K562 (cell line): ENCODE results near the gene TFPT. TPM values are rescaled to one million over a fixed set of nuclear protein-coding genes. Genes with fewer than 3 reads are reported as not detected.
A peak's percentile ranks its signal among the peaks of the same experiment; 100 is the strongest.

Experiments
- ATAC-seq: fragments of 200-7000 bp; cut with Tn5 transposase; 3 replicates; pipeline ENCODE4 v1.9.1; 2020; ENCODE audit warnings: moderate library complexity
- BruUV-seq: library from RNA; stranded (reverse); fragments of 400-500 nt; replicated peaks from 2 replicates; lab custom pipeline; 2021; lab: Mats Ljungman, UMichigan
- CTCF ChIA-PET: fragments of 300-600 bp; formaldehyde crosslinking; extraction: SDS; loops from one replicate; lab custom pipeline; 2021; ENCODE audit warnings: low intra/inter-chr PET ratio; lab: Yijun Ruan, JAX
- POLR2A ChIA-PET: fragments of 300-600, 350-650 bp; sonication (Branson Sonifier 250); formaldehyde crosslinking; extraction: SDS; loops from one replicate; lab custom pipeline; 2021; ENCODE audit warnings: antibody characterized with exemption, inconsistent platforms; lab: Yijun Ruan, JAX
- DNase-seq, 4 experiments: peaks; one replicate each; pipeline versions ENCODE4 v3.0.0 to v3.0.0-alpha.2; 2011 to 2018; ENCODE audit warnings: low spot score in 3 of 4, mixed read lengths in 3 of 4; ENCODE audit errors: extremely low read depth in 1 of 4
- FAIRE-seq: peaks from 2 replicates; lab custom pipeline; 2011; peaks lifted over from hg19 to GRCh38; lab: Jason Lieb, UNC
- H2AFZ ChIP-seq: 2 replicates; pipeline ENCODE4 v1.6.0; 2011; ENCODE audit warnings: low read depth, low read length, control low read depth, inconsistent platforms
- H3K27ac ChIP-seq: fragments of 200-600 bp; 3 replicates; pipeline ENCODE4 v1.8.0; 2011; ENCODE audit warnings: low read depth, mild to moderate bottlenecking, control low read depth, inconsistent platforms, low read length, moderate library complexity, mixed read lengths; ENCODE audit errors: extremely low read depth
- H3K27me3 ChIP-seq, 2 experiments: fragments of 300-600 bp in 1 of 2; 2 replicates in 1 of 2; 3 replicates in 1 of 2; pipeline versions ENCODE4 v1.6.0 to v1.8.0; 2011; ENCODE audit warnings: inconsistent platforms in 2 of 2, low read length in 2 of 2, mild to moderate bottlenecking in 1 of 2, mixed read lengths in 1 of 2, moderate library complexity in 1 of 2; ENCODE audit not compliant: control insufficient read depth in 2 of 2, insufficient read depth in 2 of 2
- H3K36me3 ChIP-seq: fragments of 300-600 bp; 3 replicates; pipeline ENCODE4 v1.8.0; 2011; ENCODE audit warnings: mild to moderate bottlenecking, low read length, inconsistent platforms; ENCODE audit not compliant: control insufficient read depth, insufficient read depth
- H3K4me1 ChIP-seq, 2 experiments: fragments of 200-600 bp in 1 of 2; replicated peaks in 1 of 2; 2 replicates in 1 of 2; 3 replicates in 1 of 2; pipeline versions ENCODE4 v1.5.1 to v1.8.0; 2011; ENCODE audit warnings: inconsistent platforms in 2 of 2, low read length in 2 of 2, mild to moderate bottlenecking in 1 of 2, mixed read lengths in 1 of 2, moderate library complexity in 1 of 2; ENCODE audit not compliant: control insufficient read depth in 2 of 2, insufficient read depth in 2 of 2
- H3K4me2 ChIP-seq: 2 replicates; pipeline ENCODE4 v1.6.1; 2011; ENCODE audit warnings: low read length, control low read depth, inconsistent platforms, mixed read lengths; ENCODE audit not compliant: insufficient read depth
- H3K4me3 ChIP-seq: fragments of 200-600 bp; sonication (generic), shearing (Covaris generic); 2 replicates; pipeline ENCODE4 v1.5.1; 2016; ENCODE audit warnings: control low read depth, inconsistent platforms
- H3K79me2 ChIP-seq: fragments of 200-600 bp; 3 replicates; pipeline ENCODE4 v1.8.0; 2011; ENCODE audit warnings: low read length, inconsistent platforms; ENCODE audit not compliant: control insufficient read depth, insufficient read depth
- H3K9ac ChIP-seq, 2 experiments: 2 replicates each; pipeline versions ENCODE4 v1.6.0 to v1.6.1; 2011; ENCODE audit warnings: low read depth in 2 of 2, low read length in 2 of 2, control low read depth in 1 of 2, inconsistent platforms in 1 of 2, mild to moderate bottlenecking in 1 of 2, mixed read lengths in 1 of 2; ENCODE audit not compliant: insufficient read depth in 1 of 2
- H3K9me1 ChIP-seq: one replicate; pipeline ENCODE4 v1.6.0; 2011; ENCODE audit warnings: inconsistent platforms, mild to moderate bottlenecking, low read length, moderate library complexity; ENCODE audit not compliant: control insufficient read depth, insufficient read depth
- H3K9me3 ChIP-seq: replicated peaks from 2 replicates; pipeline ENCODE4 v1.5.1; 2011; ENCODE audit warnings: low read depth, low read length, inconsistent platforms; ENCODE audit not compliant: control insufficient read depth, insufficient read depth
- H4K20me1 ChIP-seq: replicated peaks from 2 replicates; pipeline ENCODE4 v1.6.1; 2011; ENCODE audit warnings: low read length, inconsistent platforms, mixed read lengths; ENCODE audit not compliant: control insufficient read depth, insufficient read depth
- C11orf30 ChIP-seq: fragments of 450-650 bp; IDR thresholded peaks from 2 replicates; pipeline ENCODE4 v1.6.1; 2016; ENCODE audit warnings: low read depth, mild to moderate bottlenecking
- MAFF ChIP-seq: IDR thresholded peaks from 2 replicates; pipeline ENCODE4 v1.6.1; 2012; ENCODE audit warnings: low read length, improper control_type of control experiment
- MAFK ChIP-seq: IDR thresholded peaks from 2 replicates; pipeline ENCODE4 v1.6.1; 2011; ENCODE audit warnings: low read length, improper control_type of control experiment
- MCM3 ChIP-seq: fragments of 450-650 bp; IDR thresholded peaks from 2 replicates; pipeline ENCODE4 v1.6.1; 2016
- NR1H2 ChIP-seq: sonication (generic); formaldehyde crosslinking; IDR thresholded peaks from 2 replicates; pipeline ENCODE4 v1.4.0; 2020; ENCODE audit warnings: mild to moderate bottlenecking, missing genetic modification reagents
- ZNF316 ChIP-seq: fragments of 450-650 bp; IDR thresholded peaks from 2 replicates; pipeline ENCODE4 v1.6.1; 2016
- WGBS: fragments of 100-300 bp; shearing (Covaris generic); methylation state at CpG from one replicate; pipeline ENCODE4 v1.1.6; 2016; ENCODE audit warnings: low coverage, mixed read lengths; ENCODE audit not compliant: insufficient coverage; ENCODE audit errors: missing lambda C conversion rate; 5-methylcytosine and 5-hydroxymethylcytosine counted together
- in situ Hi-C: fragments of 300-500 bp; cut with MboI; formaldehyde crosslinking; loops from 4 replicates; pipeline ENCODE4 v1.15.0; 2018; ENCODE audit warnings: inconsistent platforms, mixed read lengths
- intact Hi-C: fragments of 100-400 bp; cut with micrococcal nuclease; formaldehyde crosslinking; loops from 2 replicates; pipeline ENCODE4 v1.14.2; 2022
- polyA plus RNA-seq, 8 experiments: library from polyadenylated mRNA; depleted of rRNA in 4 of 8; stranded (reverse) in 5 of 8; unstranded in 3 of 8; fragments of >200 nt; fragmentation: Nextera tagmentation in 2 of 8; fragmentation: Illumina TruSeq in 1 of 8; extraction: Ambion mirVana in 2 of 8; extraction: Trizol in 1 of 8; gene quantifications; 2 replicates each; pipeline versions ENCODE4 v1.2.1 to v1.2.3, GENCODE V29; 2011 to 2014; ENCODE audit warnings: inconsistent platforms in 1 of 8, missing spikeins in 1 of 8
- total RNA-seq, 7 experiments: library from RNA; depleted of rRNA in 6 of 7; stranded (reverse); fragments of >200 nt in 6 of 7; fragmentation: Illumina TruSeq in 2 of 7; extraction: Trizol in 2 of 7; gene quantifications; 2 replicates each; pipeline versions ENCODE4 v1.2.1 to v1.2.3, GENCODE V29; 2011 to 2021; ENCODE audit warnings: low replicate concordance in 1 of 7
- TF ChIP-seq, protein P1 (sequence below): fragments of 250-450 bp; sonication (Bioruptor Pico); IDR thresholded peaks from 2 replicates; pipeline ENCODE4 v1.8.0; 2021; ENCODE audit warnings: mild to moderate bottlenecking, moderate library complexity

Gene TFPT
- total and polyA plus RNA-seq, 9 of the 15 experiments (the other 6 are each of a cell fraction or from before 2014, with no cell fraction given): 0.72 to 16.4 (median 9.2) TPM

DNA sequence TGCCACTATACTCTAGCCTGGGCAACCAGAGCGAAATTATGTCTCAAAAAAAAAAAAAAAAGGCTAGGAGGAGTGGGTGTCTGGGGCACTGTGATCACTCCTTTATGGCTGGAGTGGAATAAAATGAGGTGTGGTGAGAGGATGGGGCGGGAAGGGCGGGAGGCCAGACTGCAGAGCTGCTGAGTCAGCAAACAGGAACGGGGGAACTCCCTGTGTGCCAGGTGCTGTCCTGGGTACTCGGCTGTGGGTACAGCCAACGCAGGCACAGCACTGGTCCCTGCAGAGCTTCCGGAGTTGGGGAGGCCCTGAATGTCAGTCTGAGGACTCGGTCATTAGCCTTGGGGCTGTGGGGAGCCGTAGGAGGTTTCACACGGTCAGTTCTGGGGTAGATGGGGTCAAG is 5.8 kb upstream of the TFPT start:
- peaks cover 17% of the 10 kb centered on the region for H3K79me2 ChIP-seq
- intact Hi-C loops (no loop called here), in situ Hi-C loops (no loop called here)
- POLR2A ChIA-PET: no interaction called here
- no TSS peak for BruUV-seq
- CTCF ChIA-PET: no interaction called here
- WGBS: 86% methylated on average over 4 of the region's 10 CpGs
- peaks cover 3% of the 10 kb centered on the region for H3K9me1 ChIP-seq
- H3K4me3 ChIP-seq: no peak overlapping the region
- H3K9ac ChIP-seq: peak overlapping the region in 1 of 2 experiments; percentile 26; a peak in 1 of 4 replicates
- TF ChIP-seq C11orf30 (peak; percentile 64), MCM3 (no peak), MAFF (peak; percentile 26; the same call in 1 of the 2 replicates), NR1H2 (CRISPR knock-in tag) (no peak), ZNF316 (peak; percentile 76), MAFK (peak; percentile 66)
- TF ChIP-seq, protein P1, sequence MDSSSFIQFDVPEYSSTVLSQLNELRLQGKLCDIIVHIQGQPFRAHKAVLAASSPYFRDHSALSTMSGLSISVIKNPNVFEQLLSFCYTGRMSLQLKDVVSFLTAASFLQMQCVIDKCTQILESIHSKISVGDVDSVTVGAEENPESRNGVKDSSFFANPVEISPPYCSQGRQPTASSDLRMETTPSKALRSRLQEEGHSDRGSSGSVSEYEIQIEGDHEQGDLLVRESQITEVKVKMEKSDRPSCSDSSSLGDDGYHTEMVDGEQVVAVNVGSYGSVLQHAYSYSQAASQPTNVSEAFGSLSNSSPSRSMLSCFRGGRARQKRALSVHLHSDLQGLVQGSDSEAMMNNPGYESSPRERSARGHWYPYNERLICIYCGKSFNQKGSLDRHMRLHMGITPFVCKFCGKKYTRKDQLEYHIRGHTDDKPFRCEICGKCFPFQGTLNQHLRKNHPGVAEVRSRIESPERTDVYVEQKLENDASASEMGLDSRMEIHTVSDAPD (CRISPR knock-in tag): no peak
- no peak for FAIRE-seq
- DNase-seq: no peak
- peaks cover 76% of the 10 kb centered on the region; the same call in 2 of the 3 replicates for H3K36me3 ChIP-seq
- no peak overlapping the region for H3K27ac ChIP-seq
- no peaks in the 10 kb centered on the region for H3K9me3 ChIP-seq
- no peak overlapping the region for H3K4me2 ChIP-seq
- H3K4me1 ChIP-seq: peaks cover 3 to 4% of the 10 kb centered on the region in 2 experiments; a peak in 3 of 5 replicates
- H2AFZ ChIP-seq: no peak overlapping the region
- H4K20me1 ChIP-seq: no peaks in the 10 kb centered on the region
- no peaks in the 10 kb centered on the region for H3K27me3 ChIP-seq
- no peak for ATAC-seq
